Trophoblast cell (in vitro differentiated cells and primary cell): Measurements from ENCODE around the gene PKLR.

Experiments
- DNase-seq, 2 donors: peaks; one replicate each; pipeline ENCODE4 v3.0.0-alpha.2; 2016
- H2AFZ ChIP-seq: 2 replicates; pipeline ENCODE4 v1.6.1; 2013; ENCODE audit warnings: low read length, moderate library complexity, mild to moderate bottlenecking; ENCODE audit not compliant: insufficient read depth, poor library complexity
- H2AK5ac ChIP-seq: 2 replicates; pipeline ENCODE4 v1.6.1; 2013; ENCODE audit warnings: mild to moderate bottlenecking, low read length
- H2BK120ac ChIP-seq: 2 replicates; pipeline ENCODE4 v1.6.1; 2013; ENCODE audit warnings: low read length, mild to moderate bottlenecking, moderate library complexity; ENCODE audit not compliant: insufficient read depth, poor library complexity
- H2BK12ac ChIP-seq: 2 replicates; pipeline ENCODE4 v1.6.1; 2013; ENCODE audit warnings: mild to moderate bottlenecking, low read length, moderate library complexity
- H2BK5ac ChIP-seq: 2 replicates; pipeline ENCODE4 v1.6.1; 2013; ENCODE audit warnings: low read length, low read depth, moderate library complexity, mild to moderate bottlenecking; ENCODE audit not compliant: poor library complexity
- H3K14ac ChIP-seq: 2 replicates; pipeline ENCODE4 v1.6.1; 2013; ENCODE audit warnings: mild to moderate bottlenecking, low read length
- H3K18ac ChIP-seq: 2 replicates; pipeline ENCODE4 v1.6.1; 2013; ENCODE audit warnings: mild to moderate bottlenecking, low read length
- H3K23ac ChIP-seq: 2 replicates; pipeline ENCODE4 v1.6.1; 2013; ENCODE audit warnings: low read length
- H3K27ac ChIP-seq: 2 replicates; pipeline ENCODE4 v1.5.1; 2013; ENCODE audit warnings: low read depth, mild to moderate bottlenecking, inconsistent platforms, low read length, moderate library complexity
- H3K27me3 ChIP-seq: 2 replicates; pipeline ENCODE4 v1.6.1; 2013; ENCODE audit warnings: inconsistent platforms, mild to moderate bottlenecking, low read length, moderate library complexity; ENCODE audit not compliant: insufficient read depth
- H3K36me3 ChIP-seq, 2 experiments: 1 replicate in 1 of 2; 2 replicates in 1 of 2; pipeline ENCODE4 v1.6.1; 2013; ENCODE audit warnings: low read length in 2 of 2, mild to moderate bottlenecking in 2 of 2, moderate library complexity in 1 of 2; ENCODE audit not compliant: insufficient read depth in 2 of 2, control insufficient read depth in 1 of 2
- H3K4ac ChIP-seq: 2 replicates; pipeline ENCODE4 v1.6.1; 2013; ENCODE audit warnings: low read depth, mild to moderate bottlenecking, low read length, moderate library complexity
- H3K4me1 ChIP-seq, 2 experiments: 1 replicate in 1 of 2; 2 replicates in 1 of 2; pipeline ENCODE4 v1.6.1; 2013; ENCODE audit warnings: low read length in 2 of 2, mild to moderate bottlenecking in 2 of 2, moderate library complexity in 1 of 2; ENCODE audit not compliant: insufficient read depth in 2 of 2, control insufficient read depth in 1 of 2
- H3K4me2 ChIP-seq: 2 replicates; pipeline ENCODE4 v1.6.1; 2013; ENCODE audit warnings: inconsistent platforms, mild to moderate bottlenecking, low read length, moderate library complexity
- H3K4me3 ChIP-seq: 2 replicates; pipeline ENCODE4 v1.5.1; 2013; ENCODE audit warnings: mild to moderate bottlenecking, low read depth, low read length, inconsistent platforms
- H3K79me1 ChIP-seq: one replicate; pipeline ENCODE4 v1.6.1; 2013; ENCODE audit warnings: low read length
- H3K79me2 ChIP-seq: 2 replicates; pipeline ENCODE4 v1.6.1; 2013; ENCODE audit warnings: low read length, mild to moderate bottlenecking; ENCODE audit not compliant: control insufficient read depth, insufficient read depth, poor library complexity
- H3K9ac ChIP-seq: 2 replicates; pipeline ENCODE4 v1.6.1; 2013; ENCODE audit warnings: mild to moderate bottlenecking, low read length
- H3K9me3 ChIP-seq: 2 replicates; pipeline ENCODE4 v1.6.1; 2013; ENCODE audit warnings: low read depth, mild to moderate bottlenecking, control low read depth, inconsistent platforms, low read length; ENCODE audit not compliant: insufficient read depth
- H4K12ac ChIP-seq: 2 replicates; pipeline ENCODE4 v1.6.1; 2013; ENCODE audit warnings: low read depth, mild to moderate bottlenecking, low read length, moderate library complexity
- H4K8ac ChIP-seq: 2 replicates; pipeline ENCODE4 v1.6.1; 2013; ENCODE audit warnings: low read depth, mild to moderate bottlenecking, low read length, moderate library complexity
- H4K91ac ChIP-seq: one replicate; pipeline ENCODE4 v1.6.1; 2013; ENCODE audit warnings: low read depth, mild to moderate bottlenecking, low read length, moderate library complexity
- WGBS: extraction: QIAGEN DNeasy Blood & Tissue Kit; methylation state at CpG from one replicate; pipeline ENCODE4 v1.1.7; 2013; ENCODE audit warnings: missing lambda C conversion rate; ENCODE audit not compliant: insufficient read length, insufficient coverage; ENCODE audit errors: extremely low coverage; 5-methylcytosine and 5-hydroxymethylcytosine counted together

Gene PKLR

DNA sequence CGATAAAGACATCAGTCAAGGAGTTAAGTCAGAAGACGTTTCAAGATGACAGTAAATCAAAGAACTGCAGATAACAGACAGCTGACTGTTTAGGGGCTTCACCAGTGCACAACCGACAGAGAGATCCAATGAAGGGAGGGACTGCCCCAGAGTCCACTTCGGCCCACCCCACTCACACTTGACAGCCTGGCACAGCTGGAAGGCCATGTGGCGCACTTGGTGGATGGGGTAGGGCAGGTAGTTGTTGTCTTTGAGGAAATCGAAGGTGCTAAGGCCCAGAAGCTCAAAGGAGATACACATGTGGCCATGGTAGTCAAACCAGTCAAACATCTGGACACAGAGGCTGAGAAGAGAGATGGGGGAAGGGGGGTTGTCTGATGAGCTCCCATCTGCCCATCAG is 34.7 kb downstream of the PKLR start:
- H3K27me3 ChIP-seq: no peaks in the 10 kb centered on the region
- no peak overlapping the region for H3K23ac ChIP-seq
- H3K4me1 ChIP-seq: peaks cover 1 to 2% of the 10 kb centered on the region in 2 experiments
- H3K4me2 ChIP-seq: no peak overlapping the region
- no peak overlapping the region for H3K4me3 ChIP-seq
- no peak overlapping the region for H2AK5ac ChIP-seq
- no peak overlapping the region for H3K18ac ChIP-seq
- no peak overlapping the region for H3K9ac ChIP-seq
- no peak overlapping the region for H3K14ac ChIP-seq
- no peak overlapping the region for H2BK12ac ChIP-seq
- no peak for DNase-seq
- H4K91ac ChIP-seq: no peak overlapping the region
- H4K12ac ChIP-seq: no peak overlapping the region
- H3K4ac ChIP-seq: no peak overlapping the region
- H2AFZ ChIP-seq: no peak overlapping the region
- H3K79me2 ChIP-seq: peaks cover 5% of the 10 kb centered on the region
- no peak overlapping the region for H2BK5ac ChIP-seq
- H3K79me1 ChIP-seq: peaks cover 5% of the 10 kb centered on the region
- H4K8ac ChIP-seq: no peak overlapping the region
- no CpG with 5 or more reads among the region's 6 CpGs for WGBS
- no peaks in the 10 kb centered on the region for H3K9me3 ChIP-seq
- no peak overlapping the region for H3K27ac ChIP-seq
- H2BK120ac ChIP-seq: no peak overlapping the region
- peaks cover 51 to 71% of the 10 kb centered on the region in 2 experiments for H3K36me3 ChIP-seq

GRCh38 chr1:155263067-155263466 is 38.2 kb downstream of the PKLR start:
- H3K23ac ChIP-seq: no peak overlapping the region
- no peak overlapping the region for H2AFZ ChIP-seq
- peaks cover 5 to 9% of the 10 kb centered on the region in 2 experiments for H3K4me1 ChIP-seq
- H4K91ac ChIP-seq: no peak overlapping the region
- peaks cover 7% of the 10 kb centered on the region for H3K79me2 ChIP-seq
- H3K4me2 ChIP-seq: no peak overlapping the region
- H3K9ac ChIP-seq: no peak overlapping the region
- no peak overlapping the region for H3K27ac ChIP-seq
- H3K9me3 ChIP-seq: no peaks in the 10 kb centered on the region
- H3K4me3 ChIP-seq: no peak overlapping the region
- H4K8ac ChIP-seq: peak overlapping the region; percentile 49
- no peak overlapping the region for H2BK12ac ChIP-seq
- no peak overlapping the region for H3K4ac ChIP-seq
- no peak overlapping the region for H3K14ac ChIP-seq
- H4K12ac ChIP-seq: no peak overlapping the region
- no peak overlapping the region for H2BK120ac ChIP-seq
- no peaks in the 10 kb centered on the region for H3K27me3 ChIP-seq
- peaks cover 5% of the 10 kb centered on the region for H3K79me1 ChIP-seq
- no CpG with 5 or more reads among the region's 11 CpGs for WGBS
- peaks cover 40 to 52% of the 10 kb centered on the region in 2 experiments for H3K36me3 ChIP-seq
- H2BK5ac ChIP-seq: no peak overlapping the region
- no peak for DNase-seq
- H2AK5ac ChIP-seq: no peak overlapping the region
- no peak overlapping the region for H3K18ac ChIP-seq

GRCh38 chr1:155261852-155262673 is 39.2 kb downstream of the PKLR start, which contains the start of gene SCAMP3:
Gene SCAMP3 (minus strand): TSS chr1:155262360. CDS start chr1:155262151, 209 bp downstream.
- Histone ChIP-seq H3K23ac (no peak within 1 kb of the TSS), H2BK5ac (peak within 1 kb of the TSS; percentile 66), H3K79me1 (peaks cover 5% of the 10 kb centered on the region), H3K27me3 (no peaks in the 10 kb centered on the region), H4K8ac (peak within 1 kb of the TSS; percentile 78), H2AK5ac (peak within 1 kb of the TSS; percentile 77), H3K4me3 (peak within 1 kb of the TSS; percentile 80), H3K79me2 (peaks cover 7% of the 10 kb centered on the region), H3K36me3 (peaks cover 38 to 48% of the 10 kb centered on the region in 2 experiments), H2BK12ac (no peak within 1 kb of the TSS), H3K4me1 (peaks cover 5 to 9% of the 10 kb centered on the region in 2 experiments), H3K4ac (peak within 1 kb of the TSS; percentile 76), H2BK120ac (peak within 1 kb of the TSS; percentile 29), H3K27ac (peak within 1 kb of the TSS; percentile 70), H4K12ac (peak within 1 kb of the TSS; percentile 65), H3K9me3 (no peaks in the 10 kb centered on the region), H3K9ac (peak within 1 kb of the TSS; percentile 80), H2AFZ (peak within 1 kb of the TSS; percentile 65), H3K18ac (peak within 1 kb of the TSS; percentile 33), H4K91ac (peak within 1 kb of the TSS; percentile 58), H3K4me2 (peak within 1 kb of the TSS; percentile 86), H3K14ac (peak within 1 kb of the TSS; percentile 47)
- WGBS: no CpG with 5 or more reads among the region's 47 CpGs
- peak; percentile 97 for DNase-seq

GRCh38 chr1:155261493-155261851 is 39.8 kb downstream of the PKLR start:
- H2AFZ ChIP-seq: peak overlapping the region; percentile 65
- no peak overlapping the region for H2BK5ac ChIP-seq
- no peaks in the 10 kb centered on the region for H3K9me3 ChIP-seq
- peak overlapping the region; percentile 80 for H3K9ac ChIP-seq
- H3K23ac ChIP-seq: no peak overlapping the region
- H2BK12ac ChIP-seq: no peak overlapping the region
- H3K79me2 ChIP-seq: peaks cover 7% of the 10 kb centered on the region
- peak overlapping the region; percentile 58 for H4K91ac ChIP-seq
- no CpG with 5 or more reads among the region's 9 CpGs for WGBS
- peak overlapping the region; percentile 76 for H3K4ac ChIP-seq
- peaks cover 35 to 48% of the 10 kb centered on the region in 2 experiments for H3K36me3 ChIP-seq
- peak overlapping the region; percentile 29 for H2BK120ac ChIP-seq
- peaks cover 5 to 9% of the 10 kb centered on the region in 2 experiments for H3K4me1 ChIP-seq
- H2AK5ac ChIP-seq: peak overlapping the region; percentile 31
- H4K12ac ChIP-seq: peak overlapping the region; percentile 65
- H3K27ac ChIP-seq: no peak overlapping the region
- H3K4me2 ChIP-seq: peak overlapping the region; percentile 86
- H3K79me1 ChIP-seq: peaks cover 5% of the 10 kb centered on the region
- no peak for DNase-seq
- H3K14ac ChIP-seq: peak overlapping the region; percentile 47
- peak overlapping the region; percentile 72 for H4K8ac ChIP-seq
- H3K4me3 ChIP-seq: peak overlapping the region; percentile 80
- no peaks in the 10 kb centered on the region for H3K27me3 ChIP-seq
- peak overlapping the region; percentile 33 for H3K18ac ChIP-seq
